Measurements from ENCODE around the gene TBC1D16.

GRCh38 chr17:79920751-79921410 is 114.8 kb downstream of the TBC1D16 start:
- TF ChIP-seq EZH2 (IDR thresholded peaks at IDR 0.05): no peak
- no peak for TF ChIP-seq POLR2AphosphoS5 (IDR thresholded peaks at IDR 0.05; ENCODE audit: borderline replicate concordance, low read depth, low read length)

Measured in SK-N-MC (cell line).